ENCODE measurements around the gene GJD4.

Gene GJD4

DNA sequence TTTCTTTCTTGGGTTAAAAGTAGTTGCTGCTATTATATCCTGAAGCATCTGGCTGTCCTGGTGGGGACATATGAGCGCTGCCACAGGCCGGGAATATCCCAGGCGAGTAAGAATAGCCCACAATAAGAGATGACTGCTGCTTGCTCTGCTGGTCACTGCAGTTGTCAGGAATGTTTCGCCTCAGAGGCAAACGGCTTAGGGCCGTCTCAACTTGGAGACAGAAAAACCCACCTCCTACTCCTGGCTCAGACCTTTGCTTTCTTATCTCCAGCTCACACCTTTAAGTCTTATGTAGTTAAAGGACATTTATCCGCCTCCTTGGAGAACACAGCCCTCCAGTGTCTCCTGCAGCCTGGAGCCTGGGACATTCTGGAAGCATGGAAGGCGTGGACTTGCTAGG, at the start of gene GJD4:
GJD4 (plus strand) TSS at position 151 of the 400 bp plus-strand sequence; CDS start at position 378, 227 bp downstream.
- Histone ChIP-seq H3K4me1 (peaks cover 0 to 14% (median 12%) of the 10 kb centered on the region in 4 donors), H3K36me3 (no peaks in the 10 kb centered on the region), H3K9me3 (no peaks in the 10 kb centered on the region), H3K27ac (no peak within 1 kb of the TSS), H3K27me3 (peaks cover 0 to 34% of the 10 kb centered on the region in 2 donors), H3K4me3 (no peak within 1 kb of the TSS)
- TF ChIP-seq CTCF (IDR thresholded peaks at IDR 0.05), result no peak
- intact Hi-C loops (cut with DNase I; ENCODE audit: low total_unique reads), result no loop called here
- no peak for DNase-seq

DNA sequence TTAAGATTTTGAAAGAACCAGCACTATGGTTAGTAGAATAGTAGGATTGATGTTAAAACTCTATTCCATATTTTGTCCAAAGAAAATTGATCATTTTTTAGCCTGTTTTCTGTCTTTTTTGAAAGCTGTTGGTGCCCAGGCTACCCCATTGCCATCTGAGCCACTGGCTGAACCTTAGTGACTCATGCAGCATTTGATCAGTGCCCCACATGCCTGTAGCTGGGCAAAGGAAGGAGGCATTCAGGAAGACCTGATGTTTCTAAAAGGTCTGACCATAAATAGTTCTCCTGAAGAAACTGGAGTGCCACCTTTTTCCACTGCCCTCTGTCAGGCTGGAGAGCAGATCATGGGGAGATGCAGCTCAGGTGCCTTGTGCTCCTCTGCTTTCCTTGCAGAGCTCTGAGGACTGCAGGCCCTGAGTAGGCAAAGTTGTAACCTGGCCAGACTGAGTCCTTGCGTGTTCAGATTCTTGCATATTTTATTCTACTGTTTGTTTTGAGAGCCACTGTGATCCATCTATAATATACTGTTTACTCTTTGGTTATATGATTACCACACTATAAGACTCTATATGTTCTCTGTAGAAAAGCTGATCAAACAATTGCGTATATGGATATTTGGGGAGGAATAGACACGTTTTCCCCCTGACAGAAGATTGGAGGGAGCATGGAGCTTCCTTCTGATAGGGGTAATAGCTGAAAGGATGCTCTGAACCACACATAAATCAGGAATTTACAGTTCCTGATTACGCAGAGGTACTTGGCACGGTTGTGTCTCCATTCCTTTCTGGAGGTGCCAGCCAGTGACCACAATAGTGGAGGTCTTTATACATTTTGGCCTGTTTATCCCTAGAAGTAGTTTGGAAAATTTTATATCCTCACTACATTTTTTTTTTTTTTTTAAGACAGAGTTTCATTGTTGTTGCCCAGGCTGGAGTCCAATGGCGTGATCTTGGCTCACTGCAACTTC, 48.9 kb upstream of the GJD4 start:
- no peaks in the 10 kb centered on the region for H3K9me3 ChIP-seq
- H3K4me3 ChIP-seq, result no peak overlapping the region
- H3K27me3 ChIP-seq, result no peaks in the 10 kb centered on the region
- H3K36me3 ChIP-seq, result peaks cover 16 to 30% (median 20%) of the 10 kb centered on the region in 3 donors
- no peak for TF ChIP-seq CTCF (IDR thresholded peaks at IDR 0.05)
- H3K27ac ChIP-seq, result no peak overlapping the region
- intact Hi-C loops (cut with DNase I; ENCODE audit: low total_unique reads), result no loop called here
- H3K4me1 ChIP-seq, result no peaks in the 10 kb centered on the region
- DNase-seq, result no peak

DNA sequence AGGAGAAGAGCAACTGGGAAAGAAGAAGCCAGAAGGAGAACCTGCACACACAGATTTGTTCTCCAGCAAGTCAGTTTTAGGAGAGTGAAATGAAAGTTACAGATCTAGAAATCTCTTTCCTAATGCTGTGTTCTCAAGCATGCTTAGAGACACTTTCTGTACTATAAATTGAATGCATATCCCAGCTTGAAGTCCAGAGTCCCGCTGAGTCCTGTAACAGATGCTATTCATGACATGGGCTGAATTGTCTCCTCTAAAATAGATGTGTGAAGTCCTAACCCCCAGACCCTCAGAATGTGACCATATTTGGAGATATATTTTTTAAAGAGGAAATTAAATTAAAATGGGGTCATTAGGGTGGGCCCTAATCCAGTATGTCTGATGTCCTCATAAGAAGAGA, 46.9 kb upstream of the GJD4 start:
- no peak overlapping the region for H3K4me3 ChIP-seq
- TF ChIP-seq CTCF (IDR thresholded peaks at IDR 0.05), result no peak
- H3K4me1 ChIP-seq, result peaks cover 0 to 5% (median 0%) of the 10 kb centered on the region in 4 donors
- H3K36me3 ChIP-seq, result peaks cover 11 to 26% (median 12%) of the 10 kb centered on the region in 3 donors
- H3K27me3 ChIP-seq, result no peaks in the 10 kb centered on the region
- intact Hi-C loops (cut with DNase I; ENCODE audit: low total_unique reads), result no loop called here
- DNase-seq, result no peak
- no peaks in the 10 kb centered on the region for H3K9me3 ChIP-seq
- H3K27ac ChIP-seq, result no peak overlapping the region

DNA sequence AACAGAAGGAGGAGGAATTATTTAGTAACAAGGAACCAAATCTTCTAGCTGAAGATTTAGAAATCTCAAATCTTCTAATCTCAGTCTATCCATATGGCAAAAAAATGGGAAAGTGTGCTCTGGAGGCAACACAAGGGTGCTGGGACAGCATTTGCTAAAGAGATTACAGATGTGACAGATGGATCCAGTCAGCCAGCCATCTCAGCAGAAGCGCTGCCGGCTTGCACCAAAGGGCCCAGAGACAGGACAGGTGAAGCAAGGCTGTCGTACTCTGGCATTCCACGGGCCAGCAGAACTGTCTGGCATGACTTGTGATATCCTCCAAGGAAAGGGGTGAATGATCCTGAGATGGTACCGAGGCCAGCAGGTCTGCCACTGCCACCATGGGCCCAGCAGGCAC, 45.7 kb upstream of the GJD4 start:
- H3K36me3 ChIP-seq, result peaks cover 0 to 15% (median under 1%) of the 10 kb centered on the region in 3 donors
- H3K9me3 ChIP-seq, result no peaks in the 10 kb centered on the region
- no peak overlapping the region for H3K4me3 ChIP-seq
- no peaks in the 10 kb centered on the region for H3K27me3 ChIP-seq
- no peak for TF ChIP-seq CTCF (IDR thresholded peaks at IDR 0.05)
- intact Hi-C loops (cut with DNase I; ENCODE audit: low total_unique reads), result no loop called here
- no peak overlapping the region for H3K27ac ChIP-seq
- peaks cover 0 to 17% (median 8%) of the 10 kb centered on the region in 4 donors for H3K4me1 ChIP-seq
- no peak for DNase-seq

DNA sequence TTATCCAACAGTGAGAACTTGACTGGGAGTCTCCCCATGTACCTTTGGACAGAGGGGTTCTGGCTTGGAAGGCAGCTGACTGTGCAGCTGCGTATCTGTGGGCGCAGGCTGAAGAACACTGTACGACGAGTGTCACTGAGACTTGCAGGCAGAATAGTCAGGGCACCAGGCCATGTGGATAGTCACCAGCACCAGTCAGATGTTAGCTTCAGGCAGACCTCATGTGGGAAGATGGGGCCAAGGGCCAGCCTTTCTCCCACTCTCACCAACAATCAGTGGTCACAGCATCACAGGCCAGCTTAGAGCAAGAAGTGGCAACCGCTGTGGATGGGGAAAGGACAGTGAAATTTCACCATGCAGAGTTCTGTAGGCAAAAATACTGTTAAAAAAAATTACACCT, 43.4 kb upstream of the GJD4 start:
- no peak overlapping the region for H3K4me3 ChIP-seq
- intact Hi-C loops (cut with DNase I; ENCODE audit: low total_unique reads), result loop anchor here (5.0 kb wide), 1 partner anchor 224 kb away; the partner anchor contains the start of gene CCNY
- peaks cover 0 to 9% (median 3%) of the 10 kb centered on the region in 3 donors for H3K36me3 ChIP-seq
- H3K4me1 ChIP-seq, result peaks cover 0 to 39% (median 25%) of the 10 kb centered on the region in 4 donors
- DNase-seq, result no peak
- H3K9me3 ChIP-seq, result no peaks in the 10 kb centered on the region
- no peaks in the 10 kb centered on the region for H3K27me3 ChIP-seq
- H3K27ac ChIP-seq, result no peak overlapping the region
- TF ChIP-seq CTCF (IDR thresholded peaks at IDR 0.05), result no peak
